Activated CD4-positive, alpha-beta T cell treated with anti-CD3 and anti-CD28 coated beads for 48 hours (primary cell): ENCODE results near the gene TLNRD1.

Source experiments
- DNase-seq: peaks from one replicate; pipeline ENCODE4 v3.0.0-alpha.2; 2020

The TLNRD1 gene

GRCh38 chr15:81029414-81030300 lies 28.9 kb downstream of the TLNRD1 start:
- DNase-seq, result no peak

- no peak for DNase-seq
These were observed 29.6 kb downstream of the TLNRD1 start for GRCh38 chr15:81030301-81030750.

- DNase-seq, result no peak
These were observed 30.5 kb downstream of the TLNRD1 start for GRCh38 chr15:81031203-81031602.

- no peak for DNase-seq
These were observed 31.6 kb downstream of the TLNRD1 start for GRCh38 chr15:81032355-81032754.

- DNase-seq, result no peak
These were observed 32.1 kb downstream of the TLNRD1 start for GRCh38 chr15:81032818-81033217.

- DNase-seq, result no peak
These were observed 32.8 kb downstream of the TLNRD1 start for GRCh38 chr15:81033508-81033907.

- DNase-seq, result no peak
These were observed 37.4 kb downstream of the TLNRD1 start for GRCh38 chr15:81037952-81038743.

GRCh38 chr15:81038975-81039607 lies 38.4 kb downstream of the TLNRD1 start:
- no peak for DNase-seq

GRCh38 chr15:81040757-81041156 lies 40.0 kb downstream of the TLNRD1 start:
- DNase-seq, result no peak

- DNase-seq, result no peak
These were observed 42.7 kb downstream of the TLNRD1 start for GRCh38 chr15:81043281-81043934.

GRCh38 chr15:81043935-81044575 lies 43.3 kb downstream of the TLNRD1 start:
- no peak for DNase-seq

GRCh38 chr15:81046290-81046689 lies 45.6 kb downstream of the TLNRD1 start:
- DNase-seq, result no peak

- no peak for DNase-seq
These were observed 47.2 kb downstream of the TLNRD1 start for GRCh38 chr15:81047928-81048327.

GRCh38 chr15:81049835-81050234 lies 49.1 kb downstream of the TLNRD1 start:
- no peak for DNase-seq

GRCh38 chr15:81050259-81050658 lies 49.5 kb downstream of the TLNRD1 start:
- no peak for DNase-seq

- DNase-seq, result no peak
These were observed 50.1 kb downstream of the TLNRD1 start for GRCh38 chr15:81050805-81051204.

GRCh38 chr15:81052046-81052445 lies 51.3 kb downstream of the TLNRD1 start:
- DNase-seq, result no peak

GRCh38 chr15:81053621-81054020 lies 52.9 kb downstream of the TLNRD1 start:
- no peak for DNase-seq

GRCh38 chr15:81054236-81054635 lies 53.5 kb downstream of the TLNRD1 start:
- no peak for DNase-seq
